Hypothalamus (tissue), 51 donors: ENCODE data around the gene REEP1.
A peak's percentile ranks its signal among the peaks of the same experiment; 100 is the strongest.
"Not testable (repeated sequence)": the region's sequence is repeated elsewhere in the genome, so short reads cannot be mapped to it uniquely, and the experiment has no call there.

ENCODE experiments used
- DNase-seq, 51 donors: peaks; one replicate each; lab custom pipeline; 2025; lab: John Stamatoyannopoulos, UW

The REEP1 gene

DNA sequence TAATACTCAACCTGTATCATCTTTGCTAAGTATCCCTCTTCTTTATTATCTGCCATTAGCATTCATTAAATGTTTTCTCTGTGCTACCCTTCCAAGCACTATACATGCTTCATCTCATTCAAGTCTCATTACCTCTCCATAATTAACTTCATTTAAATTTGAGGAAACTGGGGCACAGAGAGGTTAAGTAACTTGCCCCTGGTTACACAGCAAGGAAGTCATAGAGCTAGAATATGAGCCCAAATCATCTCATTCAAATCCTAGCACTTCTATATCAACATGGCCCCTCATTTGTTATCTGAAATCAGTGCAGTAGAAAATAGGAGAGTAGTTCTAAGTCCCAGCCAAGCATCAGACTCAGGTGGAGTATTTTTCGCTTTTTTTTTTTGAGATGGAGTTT is 133.8 kb downstream of the REEP1 start:
- DNase-seq: no peak

DNA sequence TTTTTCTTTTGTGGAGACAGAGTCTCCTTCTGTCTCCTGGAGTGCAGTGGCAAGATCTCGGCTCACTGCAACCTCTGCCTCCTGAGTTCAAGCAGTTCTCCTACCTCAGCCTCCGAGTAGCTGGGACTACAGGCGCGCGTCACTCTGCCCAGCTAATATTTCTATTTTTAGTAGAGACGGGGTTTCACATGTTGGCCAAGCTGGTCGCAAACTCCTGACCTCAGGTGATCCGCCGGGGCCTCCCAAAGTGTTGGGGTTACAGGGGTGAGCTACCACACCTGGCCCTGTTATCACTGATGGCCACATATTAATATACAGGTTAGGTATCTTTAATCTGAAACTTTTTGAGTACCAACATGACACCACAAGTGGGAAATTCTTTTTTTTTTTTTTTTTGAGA is 134.7 kb downstream of the REEP1 start:
- no peak for DNase-seq

DNA sequence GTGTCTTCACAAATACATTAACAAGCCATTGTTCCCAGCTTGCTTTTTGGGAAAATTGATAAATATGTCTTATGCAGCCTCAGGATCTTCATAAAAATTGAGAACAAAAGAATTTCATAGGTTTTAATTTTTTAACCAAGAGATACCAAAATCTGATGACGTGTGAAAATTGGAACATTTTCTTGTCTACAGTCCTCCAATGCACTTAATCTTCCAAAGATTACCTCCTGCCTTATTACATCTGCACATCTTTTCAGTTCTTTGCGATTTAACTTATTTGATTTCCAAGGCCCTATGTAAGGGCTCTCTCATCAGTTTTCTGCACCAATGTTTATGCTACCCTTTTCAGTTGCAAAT is 135.1 kb downstream of the REEP1 start:
- DNase-seq: no peak

DNA sequence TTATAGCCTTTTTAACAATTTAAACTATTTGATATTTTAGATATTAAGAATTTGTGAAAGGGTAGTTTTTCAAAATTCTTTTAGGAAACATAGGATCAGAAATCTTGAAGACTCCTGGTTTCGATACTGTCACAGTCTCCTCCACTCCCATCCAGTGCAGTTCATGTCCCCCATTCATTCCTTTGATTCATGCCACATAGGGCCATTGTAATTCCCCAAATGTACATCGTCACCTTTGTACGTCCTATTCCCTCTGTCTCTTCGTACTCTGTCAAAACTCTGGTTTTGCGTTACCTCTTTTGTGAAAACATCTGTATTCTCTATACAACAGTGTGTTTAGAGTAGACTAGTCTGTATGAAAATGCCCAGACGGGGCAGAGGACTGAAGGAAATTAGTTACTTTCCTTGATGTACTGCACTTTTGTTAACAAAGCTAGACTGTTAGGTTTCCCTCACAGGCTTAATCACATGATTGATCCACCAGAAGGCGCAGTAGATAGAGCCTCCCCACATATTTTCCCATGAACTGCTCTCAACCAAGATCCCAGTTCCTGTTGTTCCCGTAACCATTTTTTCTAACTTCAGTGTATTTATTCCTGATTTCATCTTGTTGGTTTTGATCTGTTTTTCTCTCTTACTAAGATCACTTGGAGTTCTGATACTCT is 135.6 kb downstream of the REEP1 start:
- DNase-seq: peak in 1 of 51 donors; percentile 14

DNA sequence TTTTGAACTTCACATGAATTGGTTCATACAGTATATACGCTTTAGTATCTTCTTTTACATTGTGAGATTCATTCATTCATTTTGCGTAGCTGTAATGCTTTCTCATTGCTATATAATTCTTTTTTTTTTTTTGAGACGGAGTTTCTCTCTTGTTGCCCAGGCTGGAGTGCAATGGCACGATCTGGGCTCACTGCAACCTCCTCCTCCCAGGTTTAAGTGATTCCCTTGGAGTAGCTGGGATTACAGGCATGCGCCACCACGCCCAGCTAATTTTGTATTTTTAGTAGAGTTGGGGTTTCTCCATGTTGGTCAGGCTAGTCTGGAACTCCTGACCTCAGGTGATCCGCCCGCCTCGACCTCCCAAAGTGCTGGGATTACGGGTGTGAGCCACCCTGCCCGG is 136.9 kb downstream of the REEP1 start:
- DNase-seq: not testable (repeated sequence)

DNA sequence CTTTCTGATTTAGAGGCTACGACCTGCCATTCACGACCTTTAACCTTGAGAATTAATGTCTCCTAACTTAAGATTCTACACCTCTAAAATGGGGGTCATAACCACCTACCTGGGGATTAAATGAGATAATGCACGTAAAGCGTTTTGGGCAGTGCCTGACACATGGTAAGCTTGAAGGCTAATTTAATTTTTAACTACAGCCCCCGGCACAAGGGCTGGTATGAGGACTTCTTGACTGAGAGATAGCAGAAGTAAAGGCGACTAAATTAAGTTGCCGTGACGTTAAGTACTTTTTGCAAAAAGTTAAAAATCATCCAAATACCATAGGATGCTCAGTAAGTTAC is 137.6 kb downstream of the REEP1 start:
- no peak for DNase-seq

DNA sequence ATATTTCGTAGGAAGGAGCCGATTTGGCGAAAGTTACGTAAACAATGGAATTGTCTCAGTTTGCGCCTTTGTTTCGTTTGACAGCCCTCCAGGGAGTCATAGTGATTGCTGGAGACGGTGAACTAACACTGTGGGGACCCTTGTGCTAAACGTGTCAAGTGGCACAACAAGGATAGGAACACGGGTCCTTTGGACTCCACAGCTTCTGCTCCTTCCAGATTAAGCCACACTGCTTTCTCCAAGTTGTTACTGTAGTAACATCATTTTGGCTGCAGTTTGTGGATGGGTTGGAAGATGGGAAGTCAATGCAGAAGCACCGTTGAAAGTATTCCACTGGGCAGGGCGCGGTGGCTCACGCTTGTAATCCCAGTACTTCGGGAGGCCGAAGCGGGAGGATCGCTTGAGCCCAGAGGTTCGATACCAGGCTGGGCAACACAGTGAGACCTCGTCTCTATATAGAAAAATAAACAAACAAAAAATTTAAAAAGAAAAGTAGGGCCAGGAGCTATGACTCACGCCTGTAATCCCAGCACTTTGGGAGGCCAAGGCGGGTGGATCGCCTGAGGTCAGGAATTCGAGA is 141.5 kb downstream of the REEP1 start:
- DNase-seq: peak in 3 of 51 donors; percentile 32 to 63 (median 54)

DNA sequence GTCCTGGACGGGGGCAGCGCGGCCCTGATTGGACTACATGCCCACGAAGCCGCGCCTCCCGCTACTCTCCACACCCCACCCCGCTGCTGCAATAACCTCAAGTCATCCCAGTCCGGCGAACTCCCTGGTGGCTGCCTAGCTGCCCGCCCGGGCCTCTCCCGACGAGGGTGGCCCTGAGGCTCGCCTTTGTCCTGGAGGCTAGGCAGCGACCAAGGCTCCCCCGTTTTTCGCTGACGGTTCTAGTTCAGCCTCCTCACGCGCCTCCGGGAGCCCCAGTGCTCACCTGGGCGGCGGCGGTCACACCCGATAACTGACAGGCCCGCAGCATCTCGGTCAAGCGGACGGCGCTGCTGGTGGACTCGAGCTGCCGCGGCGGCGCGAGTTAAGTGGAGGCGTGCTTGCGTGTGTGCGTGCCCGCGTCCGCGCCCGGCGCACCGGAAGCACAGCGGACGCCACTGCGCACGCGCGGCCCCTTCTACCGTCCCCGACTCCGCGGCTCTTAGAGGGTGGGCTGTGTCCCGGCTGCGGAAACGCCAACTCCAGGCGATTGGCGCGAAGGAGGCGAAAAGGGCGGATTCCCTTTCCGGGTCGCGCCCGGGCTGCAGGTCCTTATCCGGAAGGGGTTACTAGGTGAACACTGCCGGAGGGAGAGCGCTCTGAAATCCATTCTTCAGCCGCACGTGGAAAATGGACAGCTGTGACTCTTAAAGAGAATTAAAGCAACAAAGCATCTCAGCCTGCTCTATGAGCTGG is 142.2 kb downstream of the REEP1 start, which contains the start of gene IMMT:
Gene IMMT (minus strand): TSS at position 408 of the 753 bp plus-strand sequence. CDS start 80 bp downstream, at position 328.
- DNase-seq: peak; percentile 78 to 98 (median 93)

DNA sequence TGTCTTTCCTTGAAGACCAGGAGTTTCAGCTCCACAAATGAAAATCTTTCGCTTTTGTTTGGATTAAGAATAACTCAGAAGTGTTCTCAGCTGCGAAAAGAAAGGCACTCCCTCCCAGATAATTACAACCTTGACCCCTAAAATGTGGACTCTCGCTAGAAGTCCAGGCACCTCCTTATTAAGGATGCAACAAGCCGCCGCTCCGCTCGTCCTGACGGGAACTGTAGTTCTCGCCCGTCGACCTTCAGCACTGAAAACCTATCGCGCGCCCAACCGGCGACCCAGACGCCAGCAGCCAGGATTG is 142.7 kb downstream of the REEP1 start:
- peak in 15 of 51 donors; percentile 86 to 96 (median 93) for DNase-seq

DNA sequence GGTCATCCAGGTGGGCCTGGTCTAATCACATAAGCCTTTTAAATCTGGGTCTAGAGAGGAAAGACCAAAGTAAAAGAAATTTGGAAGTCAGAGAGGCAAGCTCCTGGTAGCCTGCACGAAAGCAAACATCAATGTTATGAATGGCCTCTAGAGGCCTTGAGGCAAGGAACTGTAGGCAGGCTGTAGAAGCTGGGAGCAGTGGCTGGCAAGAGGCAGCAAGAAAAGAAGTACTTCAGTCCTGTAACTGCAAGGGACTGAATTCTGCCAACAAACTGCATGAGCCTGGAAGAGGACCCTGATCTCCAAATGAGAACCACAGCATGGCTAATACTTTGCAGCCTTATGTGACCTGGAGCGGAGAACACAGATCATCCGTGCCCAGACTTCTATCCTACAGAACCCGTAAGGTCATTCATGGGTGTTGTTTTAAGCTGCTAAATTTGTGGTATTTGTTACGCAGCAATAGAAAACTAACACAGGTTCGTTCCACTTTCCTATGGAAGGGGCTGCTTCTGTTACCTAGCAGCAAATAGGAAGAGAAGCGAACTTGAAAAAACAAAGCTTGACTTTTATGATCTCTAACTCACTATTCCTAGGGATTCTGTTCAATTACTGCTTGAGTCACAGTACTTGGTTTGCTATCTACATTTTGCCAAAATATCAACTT is 143.4 kb downstream of the REEP1 start:
- DNase-seq: no peak

DNA sequence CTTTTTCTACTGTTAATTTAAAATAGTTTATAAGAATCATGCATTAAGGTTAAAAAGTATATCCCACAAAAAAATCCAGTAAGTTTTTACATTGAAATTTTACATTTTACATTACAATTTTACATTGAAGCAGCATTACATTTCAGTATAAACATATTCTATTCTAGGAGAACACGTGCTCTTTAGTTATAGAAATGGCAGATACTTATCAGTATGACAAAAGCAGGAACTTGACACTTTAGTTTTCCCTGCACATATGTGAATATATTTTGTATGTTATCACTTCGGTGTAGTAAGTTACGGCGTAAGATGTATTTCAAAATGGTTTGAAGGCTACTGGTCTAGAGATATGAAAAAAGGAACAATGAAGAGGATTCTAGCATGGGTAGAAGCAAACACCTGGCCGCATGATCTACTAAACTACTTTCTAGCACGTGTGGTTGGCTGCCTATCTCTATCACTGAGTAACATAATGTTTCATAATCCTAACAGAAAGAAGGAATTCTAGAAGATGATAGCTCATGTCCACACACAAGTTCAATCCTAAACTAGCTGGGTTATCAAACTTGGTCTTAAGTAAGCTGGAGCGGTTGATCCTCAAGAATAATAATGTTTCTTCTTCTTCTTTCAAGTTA is 147.5 kb downstream of the REEP1 start:
- DNase-seq: no peak

DNA sequence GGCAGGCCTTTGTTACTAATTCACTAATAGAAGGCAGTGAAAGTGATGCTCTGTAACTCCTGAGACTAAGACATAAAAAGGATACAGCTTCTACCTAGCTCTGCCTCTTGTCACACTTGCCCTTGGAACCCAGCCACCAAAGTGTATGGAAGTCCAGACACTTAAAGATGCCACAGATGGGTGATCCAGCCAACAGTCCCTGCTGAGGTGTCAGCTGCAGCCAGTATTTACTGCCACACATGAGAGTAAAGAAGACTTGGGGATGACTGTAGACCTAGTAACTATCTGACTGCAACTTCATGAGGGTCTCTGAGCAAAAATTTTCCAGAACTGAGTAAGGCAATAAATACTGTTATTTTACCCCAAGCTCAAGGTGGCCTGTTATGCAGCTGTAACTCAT is 151.0 kb downstream of the REEP1 start:
- no peak for DNase-seq

DNA sequence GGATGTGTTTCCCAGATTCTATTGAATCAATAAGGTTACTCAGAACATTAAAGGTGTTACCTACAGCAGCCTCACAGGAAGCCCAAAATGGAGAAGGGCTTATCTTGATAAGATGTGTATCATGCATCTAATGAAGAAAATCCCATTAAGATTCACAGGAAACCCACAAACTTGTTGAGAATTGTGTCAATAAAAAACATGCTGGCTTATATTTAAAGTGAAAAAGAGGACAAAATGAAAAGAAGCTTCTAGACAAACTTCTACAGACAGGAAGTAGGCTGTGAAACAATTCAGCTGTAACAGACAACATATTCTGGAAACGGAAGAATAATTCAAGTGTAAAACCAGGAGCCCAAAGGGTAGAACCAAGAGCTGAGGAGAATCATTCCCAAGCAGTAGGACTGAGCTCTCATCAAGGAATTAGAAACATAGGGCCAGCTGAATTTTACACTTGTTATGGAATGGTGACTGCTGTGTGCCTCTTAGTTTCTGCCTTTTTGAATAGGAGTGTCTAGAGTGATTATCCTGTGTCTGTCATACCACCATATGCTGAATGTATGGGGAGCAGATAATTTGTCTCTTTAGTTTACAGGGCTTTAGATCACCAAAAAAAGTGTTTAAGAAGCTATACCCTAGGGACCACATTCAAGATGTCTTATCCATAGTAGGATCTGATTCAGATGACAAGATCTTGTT is 151.8 kb downstream of the REEP1 start:
- DNase-seq: no peak

DNA sequence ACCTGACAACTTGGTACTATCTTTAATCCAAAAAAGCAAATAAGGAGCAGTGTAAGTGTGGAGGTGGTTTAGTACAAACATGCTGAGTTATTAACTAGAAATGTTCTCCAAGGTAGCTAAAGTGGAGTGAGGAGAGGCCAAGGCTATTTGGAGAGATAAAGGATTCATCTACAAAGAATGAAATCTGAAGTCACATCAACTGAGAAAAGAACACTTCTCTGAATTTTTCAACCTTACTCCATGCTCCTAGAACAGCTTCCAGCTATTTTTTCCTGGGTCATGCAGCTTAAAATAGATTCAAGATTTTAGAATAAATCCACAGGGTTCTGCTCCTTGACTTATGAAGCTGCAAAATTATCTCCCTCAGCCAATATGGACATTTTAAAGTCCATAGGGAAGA is 160.8 kb downstream of the REEP1 start:
- no peak for DNase-seq

DNA sequence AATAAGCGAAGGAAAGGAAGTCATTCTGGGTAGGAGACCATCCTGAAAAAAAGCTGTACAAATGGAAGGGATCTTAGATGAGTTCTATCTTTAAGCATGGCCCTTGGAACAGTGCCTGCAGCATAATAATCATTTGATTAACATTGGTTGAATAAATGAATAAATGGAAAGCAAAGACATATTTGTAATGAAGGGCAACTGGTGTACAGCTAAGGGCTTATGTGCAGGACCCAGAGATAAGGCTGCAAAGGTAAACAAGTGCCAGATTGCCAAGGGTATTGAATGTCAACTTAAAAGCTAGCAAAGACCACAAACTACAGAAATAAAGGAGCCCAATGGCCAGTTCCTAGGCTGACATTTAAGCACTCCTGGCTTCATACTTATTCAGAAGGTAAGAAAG is 161.6 kb downstream of the REEP1 start:
- DNase-seq: no peak

DNA sequence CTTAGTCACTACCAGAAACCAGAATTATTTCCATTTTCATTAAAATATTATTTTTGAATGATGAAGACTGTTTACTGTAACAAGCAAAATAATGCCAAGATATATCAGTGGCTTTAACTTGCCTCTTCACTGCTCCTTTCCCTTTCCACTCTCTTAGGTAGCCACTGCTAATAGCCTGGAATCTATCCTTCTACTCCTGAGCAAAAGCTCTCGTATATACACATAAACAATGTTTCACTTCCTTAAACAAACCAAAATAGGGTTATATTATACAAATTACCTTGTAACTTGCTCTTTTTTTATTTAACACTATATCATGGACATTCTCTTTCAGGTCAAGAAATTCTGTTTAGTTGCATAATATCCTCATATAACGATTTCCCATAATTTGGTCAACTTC is 163.0 kb downstream of the REEP1 start:
- DNase-seq: no peak

DNA sequence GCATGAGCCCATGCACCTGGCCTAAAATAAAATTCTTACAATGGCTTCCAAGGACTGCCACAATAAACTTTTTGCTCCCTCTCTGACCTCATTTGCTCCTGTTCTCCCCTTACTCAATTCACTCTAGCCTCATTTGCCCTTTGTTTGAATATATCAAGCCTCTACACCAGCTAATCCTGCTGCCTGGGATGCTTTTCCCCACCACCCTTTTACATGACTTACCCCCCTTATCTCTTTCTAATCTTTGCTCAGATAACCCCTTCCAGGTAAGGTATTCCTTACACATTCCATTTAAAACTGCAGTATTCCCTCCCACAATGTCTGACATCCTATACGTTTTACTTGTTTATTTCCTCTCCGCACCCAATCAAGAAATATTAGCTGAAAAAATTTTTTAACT is 164.8 kb downstream of the REEP1 start:
- no peak for DNase-seq

DNA sequence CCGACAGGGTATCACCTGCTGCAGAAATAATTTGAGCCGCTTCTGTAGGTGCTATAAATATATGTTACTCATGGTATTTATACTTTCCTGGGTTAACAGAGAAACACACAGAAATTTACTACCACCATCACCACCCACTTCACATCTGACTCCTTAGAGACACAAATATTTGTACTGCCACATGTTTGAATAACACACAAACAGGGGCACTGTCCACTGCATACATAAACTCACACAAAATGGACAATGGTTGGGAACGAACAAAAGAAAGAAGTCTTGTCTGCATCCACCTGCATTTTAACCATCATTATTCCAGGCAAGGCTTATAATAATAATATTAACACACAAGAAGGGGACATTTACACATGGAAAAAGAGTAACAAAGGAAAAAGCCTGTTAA is 166.1 kb downstream of the REEP1 start:
- no peak for DNase-seq

DNA sequence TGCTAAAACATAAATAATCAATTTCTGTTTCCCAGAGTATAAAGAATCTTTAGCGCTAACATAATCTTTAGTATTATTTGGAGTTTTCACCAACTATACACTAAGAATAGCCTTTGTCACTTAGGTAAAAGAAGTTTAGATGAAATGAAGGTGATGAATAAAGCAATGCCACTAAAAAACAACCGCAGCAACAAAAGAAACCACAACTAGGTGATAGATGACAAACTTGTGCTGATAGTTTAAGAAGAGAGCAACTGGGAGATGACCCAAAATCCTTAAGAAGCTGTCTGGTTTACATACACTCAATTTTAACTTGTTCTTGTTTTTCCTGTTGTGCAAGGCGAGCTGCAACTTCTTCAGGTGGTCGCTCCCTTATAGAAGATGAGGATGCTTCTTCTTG is 167.0 kb downstream of the REEP1 start:
- DNase-seq: no peak
